Measurements from ENCODE around the gene PIGT.

DNA sequence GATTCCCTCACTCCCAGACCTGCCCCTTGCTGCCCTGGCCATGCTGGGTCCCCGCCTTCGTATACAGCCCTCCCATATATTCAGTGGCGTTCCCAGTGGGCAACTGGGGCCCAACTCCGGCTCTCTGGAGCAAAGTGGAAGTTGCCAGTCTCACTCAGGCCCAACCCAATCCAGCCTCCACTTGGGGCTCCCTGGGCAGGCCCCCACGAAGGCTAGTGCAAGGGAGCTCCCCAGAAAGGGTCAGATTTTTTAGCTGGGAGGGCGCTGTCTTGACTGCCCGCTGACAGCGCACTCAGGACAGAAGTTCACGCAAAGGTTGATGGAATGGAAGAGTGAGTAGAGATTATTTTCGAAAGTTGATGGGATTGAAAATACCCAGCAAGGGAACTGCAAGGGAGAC, 43.7 kb upstream of the PIGT start:
- TF ChIP-seq, protein P1, sequence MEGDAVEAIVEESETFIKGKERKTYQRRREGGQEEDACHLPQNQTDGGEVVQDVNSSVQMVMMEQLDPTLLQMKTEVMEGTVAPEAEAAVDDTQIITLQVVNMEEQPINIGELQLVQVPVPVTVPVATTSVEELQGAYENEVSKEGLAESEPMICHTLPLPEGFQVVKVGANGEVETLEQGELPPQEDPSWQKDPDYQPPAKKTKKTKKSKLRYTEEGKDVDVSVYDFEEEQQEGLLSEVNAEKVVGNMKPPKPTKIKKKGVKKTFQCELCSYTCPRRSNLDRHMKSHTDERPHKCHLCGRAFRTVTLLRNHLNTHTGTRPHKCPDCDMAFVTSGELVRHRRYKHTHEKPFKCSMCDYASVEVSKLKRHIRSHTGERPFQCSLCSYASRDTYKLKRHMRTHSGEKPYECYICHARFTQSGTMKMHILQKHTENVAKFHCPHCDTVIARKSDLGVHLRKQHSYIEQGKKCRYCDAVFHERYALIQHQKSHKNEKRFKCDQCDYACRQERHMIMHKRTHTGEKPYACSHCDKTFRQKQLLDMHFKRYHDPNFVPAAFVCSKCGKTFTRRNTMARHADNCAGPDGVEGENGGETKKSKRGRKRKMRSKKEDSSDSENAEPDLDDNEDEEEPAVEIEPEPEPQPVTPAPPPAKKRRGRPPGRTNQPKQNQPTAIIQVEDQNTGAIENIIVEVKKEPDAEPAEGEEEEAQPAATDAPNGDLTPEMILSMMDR (IDR thresholded peaks at IDR 0.05) = no peak
- no peak for TF ChIP-seq ZFX (IDR thresholded peaks at IDR 0.05; ENCODE audit: borderline replicate concordance)
